Neuronal stem cell (in vitro differentiated cells): Measurements from ENCODE around the gene SPSB1.

ENCODE experiments used
- DNase-seq: peaks from one replicate; pipeline ENCODE4 v3.0.0-alpha.2; 2013; ENCODE audit warnings: low spot score
- H2AFZ ChIP-seq: one replicate; pipeline ENCODE4 v1.6.1; 2013; ENCODE audit warnings: mild to moderate bottlenecking, low read length, inconsistent platforms
- H2AK5ac ChIP-seq: 2 replicates; pipeline ENCODE4 v1.6.1; 2013; ENCODE audit warnings: low read depth, mild to moderate bottlenecking, inconsistent platforms, low read length, moderate library complexity, mixed read lengths
- H2BK120ac ChIP-seq: 2 replicates; pipeline ENCODE4 v1.6.1; 2013; ENCODE audit warnings: low read depth, mild to moderate bottlenecking, inconsistent platforms, low read length, moderate library complexity, mixed read lengths
- H2BK12ac ChIP-seq: one replicate; pipeline ENCODE4 v1.6.1; 2013; ENCODE audit warnings: low read length, inconsistent platforms
- H2BK15ac ChIP-seq: 2 replicates; pipeline ENCODE4 v1.6.1; 2013; ENCODE audit warnings: mild to moderate bottlenecking, low read length, inconsistent platforms, mixed read lengths
- H2BK5ac ChIP-seq: one replicate; pipeline ENCODE4 v1.6.1; 2013; ENCODE audit warnings: inconsistent platforms, mild to moderate bottlenecking, low read length, moderate library complexity
- H3K14ac ChIP-seq: one replicate; pipeline ENCODE4 v1.6.1; 2013; ENCODE audit warnings: low read length, inconsistent platforms
- H3K18ac ChIP-seq: 2 replicates; pipeline ENCODE4 v1.6.1; 2013; ENCODE audit warnings: low read length, inconsistent platforms
- H3K23ac ChIP-seq: 2 replicates; pipeline ENCODE4 v1.6.1; 2013; ENCODE audit warnings: low read depth, mild to moderate bottlenecking, mixed read lengths, low read length, inconsistent platforms; ENCODE audit not compliant: poor library complexity
- H3K27ac ChIP-seq: replicated peaks from 3 replicates; pipeline ENCODE4 v1.5.1; 2013; ENCODE audit warnings: low read length, inconsistent platforms
- H3K27me3 ChIP-seq, 3 experiments: 2 replicates each; pipeline ENCODE4 v1.6.1; 2013; ENCODE audit warnings: low read length in 3 of 3, mild to moderate bottlenecking in 2 of 3, inconsistent platforms in 1 of 3, low read depth in 1 of 3, mixed read lengths in 1 of 3, moderate library complexity in 1 of 3; ENCODE audit not compliant: control insufficient read depth in 3 of 3, insufficient read depth in 3 of 3
- H3K36me3 ChIP-seq, 2 donors: replicated peaks in 1 of 2; 2 replicates each; pipeline ENCODE4 v1.6.1; 2013; ENCODE audit warnings: low read length in 2 of 2; ENCODE audit not compliant: control insufficient read depth in 2 of 2, insufficient read depth in 2 of 2
- H3K4ac ChIP-seq: 2 replicates; pipeline ENCODE4 v1.6.1; 2013; ENCODE audit warnings: inconsistent platforms, mild to moderate bottlenecking, low read length, moderate library complexity
- H3K4me1 ChIP-seq, 2 donors: 1 replicate in 1 of 2; 2 replicates in 1 of 2; pipeline ENCODE4 v1.6.1; 2013; ENCODE audit warnings: low read length in 2 of 2, low read depth in 1 of 2; ENCODE audit not compliant: control insufficient read depth in 2 of 2, insufficient read depth in 1 of 2
- H3K4me2 ChIP-seq: one replicate; pipeline ENCODE4 v1.6.1; 2013; ENCODE audit warnings: mild to moderate bottlenecking, low read length, inconsistent platforms; ENCODE audit not compliant: insufficient read depth, poor library complexity, severe bottlenecking
- H3K4me3 ChIP-seq, 2 donors: 2 replicates each; pipeline ENCODE4 v1.5.1; 2013; ENCODE audit warnings: low read length in 2 of 2, mild to moderate bottlenecking in 2 of 2, inconsistent platforms in 1 of 2, moderate library complexity in 1 of 2
- H3K79me1 ChIP-seq: one replicate; pipeline ENCODE4 v1.6.1; 2013; ENCODE audit warnings: low read depth, mild to moderate bottlenecking, inconsistent platforms, low read length, moderate library complexity
- H3K9ac ChIP-seq: one replicate; pipeline ENCODE4 v1.6.1; 2013; ENCODE audit warnings: mild to moderate bottlenecking, low read depth, low read length, inconsistent platforms; ENCODE audit not compliant: poor library complexity
- H3K9me3 ChIP-seq, 2 donors: replicated peaks in 1 of 2; 2 replicates each; pipeline versions ENCODE3 to v1.6.1; 2013; ENCODE audit warnings: low read length in 2 of 2, mild to moderate bottlenecking in 2 of 2, inconsistent platforms in 1 of 2, low read depth in 1 of 2, mixed read lengths in 1 of 2, moderate library complexity in 1 of 2; ENCODE audit not compliant: control insufficient read depth in 2 of 2, insufficient read depth in 1 of 2
- H4K8ac ChIP-seq: one replicate; pipeline ENCODE4 v1.6.1; 2013; ENCODE audit warnings: low read depth, mild to moderate bottlenecking, inconsistent platforms, low read length, moderate library complexity
- H4K91ac ChIP-seq: one replicate; pipeline ENCODE4 v1.6.1; 2013; ENCODE audit warnings: low read length, low read depth, mild to moderate bottlenecking, inconsistent platforms; ENCODE audit not compliant: poor library complexity
- WGBS, 2 donors: extraction: QIAGEN DNeasy Blood & Tissue Kit; methylation state at CpG; one replicate each; pipeline ENCODE4 v1.1.7; 2013; ENCODE audit warnings: missing lambda C conversion rate in 2 of 2, mixed read lengths in 1 of 2; ENCODE audit not compliant: insufficient read length in 2 of 2, insufficient replicate concordance in 1 of 2; ENCODE audit errors: extremely low coverage in 2 of 2; 5-methylcytosine and 5-hydroxymethylcytosine counted together

The SPSB1 gene

DNA sequence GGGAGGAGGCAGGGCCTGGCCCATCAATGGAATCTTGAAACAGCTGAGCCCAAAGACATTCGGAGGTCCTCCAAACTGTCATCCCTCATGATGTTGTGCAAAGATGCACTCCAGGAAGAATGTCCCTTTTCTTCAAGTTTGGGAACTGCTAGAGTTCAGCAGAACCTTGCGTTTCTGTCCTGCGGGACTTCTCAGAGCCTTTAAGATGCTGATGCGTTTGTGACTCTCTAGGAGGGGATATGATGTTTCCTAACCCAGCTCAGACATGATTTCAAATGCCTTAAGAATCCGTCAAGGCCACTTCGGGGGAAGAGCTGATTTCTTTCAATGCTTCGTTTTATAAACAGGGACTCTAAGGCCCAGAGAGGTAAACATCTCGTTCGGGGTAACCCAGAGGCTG, 35.5 kb downstream of the SPSB1 start:
- Histone ChIP-seq H3K4me1 (peaks cover 0 to 6% of the 10 kb centered on the region in 2 donors), H2AFZ (no peak overlapping the region), H3K9me3 (no peaks in the 10 kb centered on the region), H2BK12ac (no peak overlapping the region), H2BK5ac (no peak overlapping the region), H3K27ac (no peak overlapping the region), H4K91ac (no peak overlapping the region), H3K23ac (no peak overlapping the region), H2BK120ac (no peak overlapping the region), H3K14ac (no peak overlapping the region), H4K8ac (no peak overlapping the region), H3K79me1 (no peaks in the 10 kb centered on the region), H3K27me3 (peaks cover 0 to 39% (median 0%) of the 10 kb centered on the region in 3 experiments), H3K18ac (no peak overlapping the region), H2BK15ac (no peak overlapping the region), H3K4me2 (no peak overlapping the region), H3K9ac (no peak overlapping the region), H2AK5ac (no peak overlapping the region), H3K4ac (no peak overlapping the region), H3K4me3 (no peak overlapping the region), H3K36me3 (no peaks in the 10 kb centered on the region)
- DNase-seq: no peak
- WGBS, 2 donors: no CpG with 5 or more reads among the region's 9 CpGs

- H2AFZ ChIP-seq: no peak overlapping the region
- no peaks in the 10 kb centered on the region for H3K36me3 ChIP-seq
- no peak overlapping the region for H2BK5ac ChIP-seq
- no peak for DNase-seq
- no peak overlapping the region for H2BK15ac ChIP-seq
- H4K8ac ChIP-seq: no peak overlapping the region
- no peak overlapping the region for H3K27ac ChIP-seq
- no peak overlapping the region for H3K4ac ChIP-seq
- no peak overlapping the region for H3K14ac ChIP-seq
- no peak overlapping the region for H3K4me3 ChIP-seq
- H3K4me2 ChIP-seq: no peak overlapping the region
- H2AK5ac ChIP-seq: peak overlapping the region; percentile 7
- peaks cover 0 to 6% of the 10 kb centered on the region in 2 donors for H3K4me1 ChIP-seq
- H3K9ac ChIP-seq: no peak overlapping the region
- H4K91ac ChIP-seq: no peak overlapping the region
- H2BK120ac ChIP-seq: no peak overlapping the region
- peak overlapping the region; percentile 87 for H3K23ac ChIP-seq
- H3K27me3 ChIP-seq: peaks cover 0 to 35% (median 0%) of the 10 kb centered on the region in 3 experiments
- peak overlapping the region; percentile 5 for H2BK12ac ChIP-seq
- no peak overlapping the region for H3K18ac ChIP-seq
- no peaks in the 10 kb centered on the region for H3K9me3 ChIP-seq
- no CpG with 5 or more reads among the region's 12 CpGs for WGBS, 2 donors
- no peaks in the 10 kb centered on the region for H3K79me1 ChIP-seq
Observed at GRCh38 chr1:9328715-9329114, 36.0 kb downstream of the SPSB1 start.

DNA sequence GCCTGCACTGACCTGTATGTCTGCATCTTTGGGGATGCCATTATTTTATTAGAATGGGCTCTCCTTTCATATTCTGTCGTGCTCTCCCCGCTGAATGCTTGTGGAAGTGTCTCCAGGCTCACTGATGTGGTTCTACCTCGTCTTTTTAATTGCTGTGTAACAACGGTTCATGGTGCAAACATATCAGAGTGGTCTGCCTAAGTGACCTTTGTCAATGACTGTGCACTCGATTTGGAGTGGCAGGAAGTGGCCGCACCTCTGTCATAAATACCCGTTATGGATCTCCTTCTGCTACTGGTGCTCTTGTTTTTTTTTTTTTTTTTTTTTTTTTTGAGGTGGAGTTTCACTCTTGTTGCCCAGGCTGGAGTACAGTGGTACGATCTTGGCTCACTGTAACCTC, 38.3 kb downstream of the SPSB1 start:
- WGBS, 2 donors: no CpG with 5 or more reads among the region's 8 CpGs
- Histone ChIP-seq H3K27me3 (peaks cover 0 to 30% (median 0%) of the 10 kb centered on the region in 3 experiments), H3K18ac (no peak overlapping the region), H3K79me1 (no peaks in the 10 kb centered on the region), H2AK5ac (no peak overlapping the region), H3K14ac (no peak overlapping the region), H3K4me2 (no peak overlapping the region), H3K9me3 (no peaks in the 10 kb centered on the region), H2BK120ac (no peak overlapping the region), H3K9ac (no peak overlapping the region), H3K27ac (no peak overlapping the region), H4K91ac (no peak overlapping the region), H2BK5ac (no peak overlapping the region), H3K4me1 (peaks cover 0 to 6% of the 10 kb centered on the region in 2 donors), H3K4ac (no peak overlapping the region), H3K23ac (no peak overlapping the region), H2BK15ac (no peak overlapping the region), H2BK12ac (no peak overlapping the region), H3K36me3 (no peaks in the 10 kb centered on the region), H4K8ac (no peak overlapping the region), H2AFZ (no peak overlapping the region), H3K4me3 (no peak overlapping the region)
- no peak for DNase-seq

GRCh38 chr1:9331558-9332346, 39.1 kb downstream of the SPSB1 start:
- H2BK15ac ChIP-seq: no peak overlapping the region
- no peak overlapping the region for H4K8ac ChIP-seq
- no peak overlapping the region for H2BK12ac ChIP-seq
- peaks cover 0 to 4% of the 10 kb centered on the region in 2 donors for H3K4me1 ChIP-seq
- no peak overlapping the region for H2BK120ac ChIP-seq
- WGBS, 2 donors: no CpG with 5 or more reads among the region's 13 CpGs
- no peak overlapping the region for H3K4ac ChIP-seq
- no peaks in the 10 kb centered on the region for H3K36me3 ChIP-seq
- no peak overlapping the region for H2BK5ac ChIP-seq
- H3K4me2 ChIP-seq: no peak overlapping the region
- DNase-seq: no peak
- no peaks in the 10 kb centered on the region for H3K79me1 ChIP-seq
- H4K91ac ChIP-seq: no peak overlapping the region
- H3K9me3 ChIP-seq: no peaks in the 10 kb centered on the region
- H3K9ac ChIP-seq: no peak overlapping the region
- no peak overlapping the region for H3K23ac ChIP-seq
- H3K27ac ChIP-seq: no peak overlapping the region
- no peak overlapping the region for H2AK5ac ChIP-seq
- no peak overlapping the region for H3K4me3 ChIP-seq
- H3K27me3 ChIP-seq: peaks cover 0 to 23% (median 0%) of the 10 kb centered on the region in 3 experiments
- H3K14ac ChIP-seq: no peak overlapping the region
- H3K18ac ChIP-seq: no peak overlapping the region
- no peak overlapping the region for H2AFZ ChIP-seq
